CD14-positive monocyte (primary cell): ENCODE measurements around the gene VAMP7. TPM values are rescaled to one million over a fixed set of nuclear protein-coding genes. Genes with fewer than 3 reads are reported as not detected.

ENCODE experiments used
- DNase-seq, 3 donors: peaks; one replicate each; pipeline ENCODE4 v3.0.0-alpha.2; 2011 to 2022
- H2AFZ ChIP-seq: 2 replicates; pipeline ENCODE4 v1.6.0; 2012; ENCODE audit warnings: mild to moderate bottlenecking, low read depth, low read length, inconsistent platforms; ENCODE audit not compliant: insufficient read depth, poor library complexity, severe bottlenecking
- H3K27ac ChIP-seq, 2 donors: 1 replicate in 1 of 2; 2 replicates in 1 of 2; pipeline ENCODE4 v1.5.1; 2012 to 2013; ENCODE audit warnings: low read length in 2 of 2, control low read depth in 1 of 2, inconsistent platforms in 1 of 2, low read depth in 1 of 2, mild to moderate bottlenecking in 1 of 2
- H3K27me3 ChIP-seq, 2 donors: one replicate each; pipeline versions ENCODE4 v1.6.0 to v1.6.1; 2011 to 2013; ENCODE audit warnings: low read length in 2 of 2; ENCODE audit not compliant: control insufficient read depth in 2 of 2, insufficient read depth in 2 of 2
- H3K36me3 ChIP-seq, 2 donors: replicated peaks in 1 of 2; 1 replicate in 1 of 2; 2 replicates in 1 of 2; pipeline versions ENCODE4 v1.5.1 to v1.6.1; 2012 to 2013; ENCODE audit warnings: low read length in 2 of 2, control low read depth in 1 of 2, inconsistent platforms in 1 of 2, mild to moderate bottlenecking in 1 of 2; ENCODE audit not compliant: insufficient read depth in 2 of 2, control insufficient read depth in 1 of 2
- H3K4me1 ChIP-seq, 2 donors: 1 replicate in 1 of 2; 2 replicates in 1 of 2; pipeline versions ENCODE4 v1.5.1 to v1.6.1; 2012 to 2013; ENCODE audit warnings: low read length in 2 of 2, control low read depth in 1 of 2, inconsistent platforms in 1 of 2, mild to moderate bottlenecking in 1 of 2, moderate library complexity in 1 of 2; ENCODE audit not compliant: insufficient read depth in 2 of 2, control insufficient read depth in 1 of 2
- H3K4me2 ChIP-seq: replicated peaks from 2 replicates; pipeline ENCODE3; 2012; ENCODE audit warnings: low read length, moderate library complexity, mild to moderate bottlenecking; ENCODE audit not compliant: poor library complexity, severe bottlenecking; ENCODE audit errors: extremely low read depth
- H3K4me3 ChIP-seq, 3 experiments: fragments of 200-600 bp in 1 of 3; sonication (generic) in 1 of 3; replicated peaks in 1 of 3; 1 replicate in 2 of 3; 2 replicates in 1 of 3; pipeline ENCODE4 v1.5.1; 2011 to 2013; ENCODE audit warnings: low read length in 3 of 3, mild to moderate bottlenecking in 3 of 3, control low read depth in 2 of 3, low read depth in 2 of 3, inconsistent platforms in 1 of 3, moderate library complexity in 1 of 3
- H3K79me2 ChIP-seq: 2 replicates; pipeline ENCODE4 v1.6.0; 2012; ENCODE audit warnings: mild to moderate bottlenecking, control low read depth, inconsistent platforms, low read length, moderate library complexity; ENCODE audit not compliant: insufficient read depth
- H3K9ac ChIP-seq: 2 replicates; pipeline ENCODE4 v1.6.0; 2017; ENCODE audit warnings: low read length, mild to moderate bottlenecking; ENCODE audit not compliant: insufficient read depth, poor library complexity, severe bottlenecking
- H3K9me3 ChIP-seq, 2 donors: replicated peaks in 1 of 2; 1 replicate in 1 of 2; 2 replicates in 1 of 2; pipeline versions ENCODE4 v1.5.1 to v1.6.1; 2012 to 2013; ENCODE audit warnings: low read length in 2 of 2, control low read depth in 1 of 2; ENCODE audit not compliant: control insufficient read depth in 1 of 2, insufficient read depth in 1 of 2
- H4K20me1 ChIP-seq: 2 replicates; pipeline ENCODE4 v1.6.0; 2012; ENCODE audit warnings: mild to moderate bottlenecking, low read length, control low read depth, moderate library complexity; ENCODE audit not compliant: insufficient read depth
- H3K27ac Mint-ChIP-seq, 7 donors: one replicate each; pipeline ENCODE4 v1.8.0; 2020; ENCODE audit warnings: mild to moderate bottlenecking in 7 of 7, mixed read lengths in 7 of 7, moderate library complexity in 6 of 7, inconsistent platforms in 2 of 7
- H3K27me3 Mint-ChIP-seq, 3 donors: one replicate each; pipeline ENCODE4 v1.8.0; 2021 to 2022; ENCODE audit warnings: low read depth in 3 of 3, mild to moderate bottlenecking in 3 of 3, mixed read lengths in 3 of 3, moderate library complexity in 3 of 3, inconsistent platforms in 1 of 3
- H3K36me3 Mint-ChIP-seq, 2 donors: one replicate each; pipeline ENCODE4 v1.8.0; 2020; ENCODE audit warnings: mixed read lengths in 2 of 2, inconsistent platforms in 1 of 2, mild to moderate bottlenecking in 1 of 2
- H3K4me1 Mint-ChIP-seq: one replicate; pipeline ENCODE4 v1.8.0; 2020; ENCODE audit warnings: mild to moderate bottlenecking, mixed read lengths
- H3K4me3 Mint-ChIP-seq, 2 donors: one replicate each; pipeline ENCODE4 v1.8.0; 2020; ENCODE audit warnings: mild to moderate bottlenecking in 2 of 2, mixed read lengths in 2 of 2, moderate library complexity in 1 of 2
- H3K9me3 Mint-ChIP-seq, 7 donors: one replicate each; pipeline ENCODE4 v1.8.0; 2020 to 2022; ENCODE audit warnings: mixed read lengths in 7 of 7, mild to moderate bottlenecking in 6 of 7, moderate library complexity in 6 of 7, inconsistent platforms in 2 of 7
- WGBS: methylation state at CpG from one replicate; pipeline ENCODE4 v1.1.5; 2013; ENCODE audit warnings: missing lambda C conversion rate; ENCODE audit not compliant: insufficient coverage; 5-methylcytosine and 5-hydroxymethylcytosine counted together
- intact Hi-C, 2 donors: fragments of 100-400 bp; cut with micrococcal nuclease; formaldehyde crosslinking; loops; one replicate each; pipeline versions ENCODE4 v1.15.0 to v1.15.1; 2023
- polyA plus RNA-seq, 3 donors: library from polyadenylated mRNA; depleted of rRNA in 1 of 3; unstranded in 2 of 3; stranded (reverse) in 1 of 3; fragments of 300-500 nt in 2 of 3; fragments of >200 nt in 1 of 3; fragmentation: Illumina TruSeq in 2 of 3; gene quantifications; 1 replicate in 2 of 3; 2 replicates in 1 of 3; pipeline ENCODE4 v1.2.3, GENCODE V29; 2012 to 2021
- TF ChIP-seq, protein P1 (sequence below): fragments of 200-600 bp; IDR thresholded peaks from one replicate; pipeline ENCODE4 v1.8.0; 2022; ENCODE audit warnings: antibody characterized with exemption, mild to moderate bottlenecking

The VAMP7 gene
- polyA plus RNA-seq, 3 donors: 17.9 to 88.8 (median 67.5) TPM

DNA sequence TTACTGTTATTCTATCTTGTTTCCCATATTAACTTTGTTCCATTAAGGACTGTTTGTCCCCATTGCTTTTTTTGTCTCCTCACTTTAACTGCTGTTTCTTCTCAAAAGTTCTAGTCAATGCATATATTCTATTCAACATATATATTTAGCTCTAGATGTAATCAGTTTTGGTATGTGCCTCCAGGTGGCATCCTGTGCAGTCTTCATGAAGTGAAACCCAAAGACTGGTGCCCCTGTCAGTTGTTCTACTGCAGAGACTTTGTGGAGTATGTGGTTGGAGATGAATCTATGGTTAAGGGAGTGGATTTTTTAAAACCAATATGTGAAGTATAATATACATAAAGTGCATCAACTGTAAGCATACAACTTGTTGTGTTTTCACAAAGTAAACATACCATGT is 57.0 kb downstream of the VAMP7 start:
- H3K79me2 ChIP-seq: no peaks in the 10 kb centered on the region
- Mint-ChIP-seq H3K4me1 (no peaks in the 10 kb centered on the region), H3K9me3 (peaks cover 12 to 22% (median 15%) of the 10 kb centered on the region in 7 donors), H3K27ac (no peak overlapping the region), H3K4me3 (no peak overlapping the region), H3K36me3 (peaks cover 40 to 46% of the 10 kb centered on the region in 2 donors), H3K27me3 (peaks cover 0 to 1% (median 0%) of the 10 kb centered on the region in 3 donors)
- DNase-seq: no peak
- H4K20me1 ChIP-seq: no peaks in the 10 kb centered on the region
- no peak overlapping the region for H3K27ac ChIP-seq
- TF ChIP-seq, protein P1, sequence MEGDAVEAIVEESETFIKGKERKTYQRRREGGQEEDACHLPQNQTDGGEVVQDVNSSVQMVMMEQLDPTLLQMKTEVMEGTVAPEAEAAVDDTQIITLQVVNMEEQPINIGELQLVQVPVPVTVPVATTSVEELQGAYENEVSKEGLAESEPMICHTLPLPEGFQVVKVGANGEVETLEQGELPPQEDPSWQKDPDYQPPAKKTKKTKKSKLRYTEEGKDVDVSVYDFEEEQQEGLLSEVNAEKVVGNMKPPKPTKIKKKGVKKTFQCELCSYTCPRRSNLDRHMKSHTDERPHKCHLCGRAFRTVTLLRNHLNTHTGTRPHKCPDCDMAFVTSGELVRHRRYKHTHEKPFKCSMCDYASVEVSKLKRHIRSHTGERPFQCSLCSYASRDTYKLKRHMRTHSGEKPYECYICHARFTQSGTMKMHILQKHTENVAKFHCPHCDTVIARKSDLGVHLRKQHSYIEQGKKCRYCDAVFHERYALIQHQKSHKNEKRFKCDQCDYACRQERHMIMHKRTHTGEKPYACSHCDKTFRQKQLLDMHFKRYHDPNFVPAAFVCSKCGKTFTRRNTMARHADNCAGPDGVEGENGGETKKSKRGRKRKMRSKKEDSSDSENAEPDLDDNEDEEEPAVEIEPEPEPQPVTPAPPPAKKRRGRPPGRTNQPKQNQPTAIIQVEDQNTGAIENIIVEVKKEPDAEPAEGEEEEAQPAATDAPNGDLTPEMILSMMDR: no peak
- no peak overlapping the region for H2AFZ ChIP-seq
- H3K4me1 ChIP-seq: no peaks in the 10 kb centered on the region
- H3K9ac ChIP-seq: no peak overlapping the region
- no peak overlapping the region for H3K4me2 ChIP-seq
- peaks cover 0 to 4% of the 10 kb centered on the region in 2 donors for H3K9me3 ChIP-seq
- intact Hi-C loops: no loop called here
- H3K4me3 ChIP-seq: no peak overlapping the region
- no peaks in the 10 kb centered on the region for H3K27me3 ChIP-seq
- H3K36me3 ChIP-seq: peaks cover 12 to 41% of the 10 kb centered on the region in 2 donors

DNA sequence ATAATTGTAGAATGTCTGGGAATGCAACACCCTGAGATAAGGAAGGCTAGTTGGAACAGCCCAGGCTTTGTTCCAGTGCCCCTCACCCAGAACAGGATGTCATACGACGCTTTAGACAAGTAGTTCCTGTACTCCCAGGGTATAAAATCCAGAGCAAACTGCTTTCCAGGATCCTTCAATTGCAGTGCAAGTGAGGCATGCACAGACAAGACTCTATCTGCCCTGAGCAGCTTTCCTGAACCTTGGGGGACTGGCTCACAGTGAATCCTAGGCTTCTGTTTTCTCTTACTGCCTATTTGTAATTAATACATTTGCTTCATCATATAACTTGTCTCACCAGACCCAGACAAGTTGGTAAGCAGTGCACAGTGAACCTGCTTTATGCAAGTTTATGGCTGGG is 68.0 kb downstream of the VAMP7 start:
- Histone ChIP-seq H3K9ac (no peak overlapping the region), H3K27me3 (no peaks in the 10 kb centered on the region), H3K4me2 (no peak overlapping the region), H2AFZ (no peak overlapping the region), H3K79me2 (no peaks in the 10 kb centered on the region), H3K9me3 (peaks cover 0 to 5% of the 10 kb centered on the region in 2 donors), H3K4me1 (no peaks in the 10 kb centered on the region), H4K20me1 (no peaks in the 10 kb centered on the region), H3K36me3 (peaks cover 0 to 7% of the 10 kb centered on the region in 2 donors), H3K4me3 (no peak overlapping the region), H3K27ac (no peak overlapping the region)
- Mint-ChIP-seq H3K27me3 (peaks cover 0 to 4% (median 0%) of the 10 kb centered on the region in 3 donors), H3K27ac (no peak overlapping the region), H3K4me1 (no peaks in the 10 kb centered on the region), H3K4me3 (no peak overlapping the region), H3K36me3 (peaks cover 10 to 14% of the 10 kb centered on the region in 2 donors), H3K9me3 (peaks cover 0 to 4% (median 0%) of the 10 kb centered on the region in 7 donors)
- no peak for DNase-seq
- intact Hi-C loops: no loop called here
- 84% methylated on average over 2 of the region's 2 CpGs for WGBS
- TF ChIP-seq, protein P1: no peak
